ENCODE data around the gene CFAP61.

GRCh38 chr20:20096421-20096820, 44.1 kb downstream of the CFAP61 start:
- TF ChIP-seq CTCF (IDR thresholded peaks at IDR 0.05) (no peak), EP300 (IDR thresholded peaks at IDR 0.05) (no peak), POLR2AphosphoS5 (IDR thresholded peaks at IDR 0.05) (no peak)

Data from suprapubic skin (tissue), 4 donors.